ENCODE results near the gene RGR. TPM values are rescaled to one million over a fixed set of nuclear protein-coding genes. Genes with fewer than 3 reads are reported as not detected.

The RGR gene
- total RNA-seq, 4 donors from 2014 or later, result 1.1 to 2.6 TPM; not detected in 2

DNA sequence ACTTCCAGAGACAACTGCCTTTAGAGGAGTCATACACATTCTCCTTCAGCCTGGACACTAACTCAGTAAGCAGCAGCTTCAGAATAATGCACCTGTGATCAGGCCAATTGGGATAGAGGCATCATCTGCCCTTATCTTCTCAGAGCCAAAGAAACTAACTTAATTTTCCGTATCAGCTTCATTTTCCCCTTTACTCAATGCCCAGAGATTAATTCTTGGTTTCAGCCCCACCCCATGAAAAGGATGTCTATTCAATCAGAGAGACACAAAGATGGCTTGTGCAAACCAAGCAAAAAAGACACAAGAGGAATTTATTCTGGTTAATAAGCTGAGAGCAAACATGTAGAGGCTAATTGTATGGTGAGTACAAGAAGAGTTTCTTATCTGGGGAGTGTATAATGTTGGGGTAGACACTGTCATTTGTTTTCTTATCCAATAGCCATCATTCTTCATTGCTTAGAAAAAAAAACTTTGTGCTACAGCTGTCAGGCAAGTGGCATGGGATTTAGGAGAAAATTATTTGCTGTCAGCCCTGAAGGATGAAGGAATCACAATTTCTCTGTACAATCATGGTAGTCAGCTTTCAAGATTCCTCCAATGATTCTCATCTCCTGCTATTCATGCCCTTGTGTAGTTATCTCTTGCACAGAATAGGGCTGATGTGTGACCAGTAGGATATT lies 44.8 kb downstream of the RGR start:
- no peak for ATAC-seq

GRCh38 chr10:84290235-84290634 lies 45.4 kb downstream of the RGR start:
- 56 to 87% methylated on average over 3 of the region's 3 CpGs for WGBS, 2 donors (ENCODE audit: low coverage in 1 of 2)
- Histone ChIP-seq H3K4me3 (no peak overlapping the region), H3K9me3 (no peaks in the 10 kb centered on the region), H3K4me1 (no peaks in the 10 kb centered on the region), H3K27me3 (peaks cover 8% of the 10 kb centered on the region), H3K27ac (no peak overlapping the region), H3K36me3 (no peaks in the 10 kb centered on the region)
- no peak for ATAC-seq
- TF ChIP-seq POLR2AphosphoS5 (IDR thresholded peaks at IDR 0.05) (no peak), CTCF (IDR thresholded peaks at IDR 0.05) (no peak), POLR2A (IDR thresholded peaks at IDR 0.05) (no peak), EP300 (IDR thresholded peaks at IDR 0.05) (no peak)

More for the DNA sequence above, 44.8 kb downstream of the RGR start:
- peaks cover 8% of the 10 kb centered on the region for H3K27me3 ChIP-seq
- WGBS, 2 donors (ENCODE audit: low coverage in 1 of 2), result 46 to 57% methylated on average over 1 of the region's 1 CpG
- no peaks in the 10 kb centered on the region for H3K9me3 ChIP-seq
- H3K36me3 ChIP-seq, result no peaks in the 10 kb centered on the region
- H3K4me3 ChIP-seq, result no peak overlapping the region
- no peak overlapping the region for H3K27ac ChIP-seq
- TF ChIP-seq POLR2A (IDR thresholded peaks at IDR 0.05), result no peak
- TF ChIP-seq POLR2AphosphoS5 (IDR thresholded peaks at IDR 0.05), result no peak
- no peak for TF ChIP-seq EP300 (IDR thresholded peaks at IDR 0.05)
- no peaks in the 10 kb centered on the region for H3K4me1 ChIP-seq

- H3K4me3 ChIP-seq, result no peak overlapping the region
- no peak for TF ChIP-seq CTCF (IDR thresholded peaks at IDR 0.05)
- no peak for TF ChIP-seq EP300 (IDR thresholded peaks at IDR 0.05)
- no peak for TF ChIP-seq POLR2AphosphoS5 (IDR thresholded peaks at IDR 0.05)
- no peak for TF ChIP-seq POLR2A (IDR thresholded peaks at IDR 0.05)
- WGBS, 2 donors (ENCODE audit: low coverage in 1 of 2), result 17 to 21% methylated on average over 1 of the region's 1 CpG
- H3K4me1 ChIP-seq, result no peaks in the 10 kb centered on the region
- no peak for ATAC-seq
- H3K27ac ChIP-seq, result no peak overlapping the region
- H3K9me3 ChIP-seq, result no peaks in the 10 kb centered on the region
- no peaks in the 10 kb centered on the region for H3K36me3 ChIP-seq
- H3K27me3 ChIP-seq, result peaks cover 8% of the 10 kb centered on the region
These were observed 46.5 kb downstream of the RGR start for GRCh38 chr10:84291384-84291783.

DNA sequence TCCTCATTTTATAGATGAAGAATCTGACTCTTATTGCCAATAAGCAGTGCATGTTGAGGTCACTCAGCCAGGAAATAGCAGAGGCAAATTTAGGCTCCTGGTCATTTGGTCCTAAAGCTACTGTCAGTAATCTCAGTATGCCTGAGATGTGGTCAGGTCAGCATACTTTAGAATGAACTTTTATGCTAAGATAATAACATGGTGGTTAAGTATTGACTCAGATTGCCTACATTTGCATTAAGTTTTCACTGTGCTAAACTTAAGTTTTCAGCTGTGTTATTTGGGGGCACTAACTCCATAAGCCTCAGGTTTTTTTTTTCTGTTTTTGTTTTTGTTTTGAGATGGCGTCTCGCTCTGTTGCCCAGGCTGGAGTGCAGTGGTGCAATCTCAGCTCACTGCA lies 47.6 kb downstream of the RGR start:
- Histone ChIP-seq H3K4me1 (no peaks in the 10 kb centered on the region), H3K27ac (no peak overlapping the region), H3K27me3 (peaks cover 5% of the 10 kb centered on the region), H3K36me3 (no peaks in the 10 kb centered on the region), H3K4me3 (no peak overlapping the region), H3K9me3 (no peaks in the 10 kb centered on the region)
- ATAC-seq, result no peak
- 73% methylated on average over 2 of the region's 2 CpGs; no CpG with 5 or more reads in 1 of the 2 donors for WGBS, 2 donors (ENCODE audit: low coverage in 1 of 2)
- TF ChIP-seq EP300 (IDR thresholded peaks at IDR 0.05), result no peak
- no peak for TF ChIP-seq CTCF (IDR thresholded peaks at IDR 0.05)
- TF ChIP-seq POLR2A (IDR thresholded peaks at IDR 0.05), result no peak
- no peak for TF ChIP-seq POLR2AphosphoS5 (IDR thresholded peaks at IDR 0.05)

DNA sequence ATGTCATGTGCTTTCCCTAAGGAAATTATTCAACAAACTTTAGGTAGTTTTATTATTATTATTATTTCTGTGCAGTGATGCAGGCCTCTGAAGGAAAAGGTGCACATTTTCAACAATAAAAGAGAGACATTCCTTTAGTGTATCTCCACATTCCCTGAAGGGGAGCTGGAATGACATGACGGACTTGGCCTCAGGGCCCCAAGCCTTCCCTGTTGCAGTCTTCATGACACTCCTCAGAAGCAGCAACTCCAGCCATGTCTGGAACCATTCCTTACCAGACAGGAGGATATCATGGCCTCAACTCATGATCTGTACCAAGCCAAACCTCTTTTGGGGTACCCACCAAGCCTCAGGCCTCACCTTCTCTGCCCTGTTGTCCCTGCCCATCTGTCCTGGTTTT lies 48.3 kb downstream of the RGR start:
- Histone ChIP-seq H3K36me3 (no peaks in the 10 kb centered on the region), H3K27ac (no peak overlapping the region), H3K9me3 (no peaks in the 10 kb centered on the region), H3K4me1 (no peaks in the 10 kb centered on the region), H3K4me3 (no peak overlapping the region), H3K27me3 (peaks cover 3% of the 10 kb centered on the region)
- TF ChIP-seq CTCF (IDR thresholded peaks at IDR 0.05), result no peak
- no peak for TF ChIP-seq POLR2AphosphoS5 (IDR thresholded peaks at IDR 0.05)
- no peak for TF ChIP-seq POLR2A (IDR thresholded peaks at IDR 0.05)
- no peak for TF ChIP-seq EP300 (IDR thresholded peaks at IDR 0.05)
- WGBS, 2 donors (ENCODE audit: low coverage in 1 of 2), result 20 to 86% methylated on average over 1 of the region's 1 CpG
- no peak for ATAC-seq

All from gastroesophageal sphincter (tissue), 4 donors.